ENCODE data around the gene APOBR. TPM values are rescaled to one million over a fixed set of nuclear protein-coding genes. Genes with fewer than 3 reads are reported as not detected.
A peak's percentile ranks its signal among the peaks of the same experiment; 100 is the strongest.

The APOBR gene
- total and polyA plus RNA-seq, 9 of the 15 experiments (the other 6 are each of a cell fraction or from before 2014, with no cell fraction given), result 0.08 to 6.1 (median 2.8) TPM; not detected in 1

- H3K4me3 ChIP-seq, result no peak overlapping the region
- H3K9me1 ChIP-seq (ENCODE audit: control insufficient read depth, insufficient read depth, low read length), result no peaks in the 10 kb centered on the region
- POLR2A ChIA-PET, result interaction anchor here (0.7 kb wide), 1 partner anchor 1196 kb away, joined by 4 read pairs; no protein-coding TSS in a partner anchor
- H3K79me2 ChIP-seq (ENCODE audit: control insufficient read depth, insufficient read depth, low read length), result no peaks in the 10 kb centered on the region
- no peak overlapping the region; a peak in 1 of 4 replicates for H3K9ac ChIP-seq (ENCODE audit: insufficient read depth in 1 of 2, low read depth in 2 of 2, low read length in 2 of 2)
- H3K9me3 ChIP-seq (replicated peaks; ENCODE audit: control insufficient read depth, insufficient read depth, low read depth, low read length), result no peaks in the 10 kb centered on the region
- TF ChIP-seq KLF10 (CRISPR knock-in tag; IDR thresholded peaks at IDR 0.05), result no peak
- no peak for TF ChIP-seq ZNF212 (CRISPR knock-in tag; IDR thresholded peaks at IDR 0.05)
- TF ChIP-seq TAF9B (IDR thresholded peaks at IDR 0.05; ENCODE audit: partially characterized antibody), result no peak
- no peak for TF ChIP-seq ZNF445 (CRISPR knock-in tag; IDR thresholded peaks at IDR 0.05; ENCODE audit: low read depth)
- no peak for TF ChIP-seq ETS2 (tag; IDR thresholded peaks at IDR 0.05; ENCODE audit: borderline replicate concordance, poor library complexity, severe bottlenecking)
- TF ChIP-seq ZNF77 (CRISPR knock-in tag; IDR thresholded peaks at IDR 0.05), result no peak
- TF ChIP-seq ZNF583 (CRISPR knock-in tag; IDR thresholded peaks at IDR 0.05), result no peak
- TF ChIP-seq GTF2A2 (tag; IDR thresholded peaks at IDR 0.05), result no peak
- TF ChIP-seq CBFB (CRISPR knock-in tag; IDR thresholded peaks at IDR 0.05), result 0 out of 2 replicates have a peak, but pooled peaks have one; percentile 29
- peak; percentile 29; the same call in 1 of the 2 replicates for TF ChIP-seq FOSL1 (tag; conservative IDR thresholded peaks at IDR 0.05)
- no peak for TF ChIP-seq ZNF407 (IDR thresholded peaks at IDR 0.05; ENCODE audit: low read depth)
- no peak for TF ChIP-seq HOXB6 (CRISPR knock-in tag; IDR thresholded peaks at IDR 0.05; ENCODE audit: borderline replicate concordance)
- no peak for ATAC-seq
- no peaks in the 10 kb centered on the region for H4K20me1 ChIP-seq (replicated peaks; ENCODE audit: control insufficient read depth, insufficient read depth, low read length)
- no peak overlapping the region for H3K27ac ChIP-seq (ENCODE audit: extremely low read depth, low read depth, low read length)
- H3K27me3 ChIP-seq (ENCODE audit: control insufficient read depth in 2 of 2, insufficient read depth in 2 of 2, low read length in 2 of 2), result peaks cover 0 to 32% of the 10 kb centered on the region in 2 experiments; a peak in 3 of 5 replicates
- H3K4me2 ChIP-seq (ENCODE audit: insufficient read depth, low read length), result no peak overlapping the region
- intact Hi-C loops (cut with micrococcal nuclease), result no loop called here
- peaks cover 0 to 19% of the 10 kb centered on the region in 2 experiments; a peak in 3 of 5 replicates for H3K4me1 ChIP-seq (replicated peaks in 1 of 2; ENCODE audit: control insufficient read depth in 2 of 2, insufficient read depth in 2 of 2, low read length in 2 of 2)
- in situ Hi-C loops (cut with MboI), result no loop called here
- 24% methylated on average over 15 of the region's 15 CpGs for WGBS (ENCODE audit: insufficient coverage, low coverage, missing lambda C conversion rate)
- no TSS peak for BruUV-seq (replicated peaks)
- no peaks in the 10 kb centered on the region for H3K36me3 ChIP-seq (ENCODE audit: control insufficient read depth, insufficient read depth, low read length)
- FAIRE-seq, result no peak
- DNase-seq (ENCODE audit: extremely low read depth in 1 of 4, low spot score in 3 of 4), result peak in 1 of 4 experiments; percentile 11
- no peak overlapping the region for H2AFZ ChIP-seq (ENCODE audit: low read depth, low read length)
- CTCF ChIA-PET (ENCODE audit: low intra/inter-chr PET ratio), result no interaction called here
Measured at GRCh38 chr16:28503470-28504259, 9.2 kb downstream of the APOBR start.
